GM23338 (cell line): Measurements from ENCODE around the gene TEKT5. TPM values are rescaled to one million over a fixed set of nuclear protein-coding genes. Genes with fewer than 3 reads are reported as not detected.

Source experiments
- ATAC-seq: fragments of 200-7000 bp; cut with Tn5 transposase; 3 replicates; pipeline ENCODE4 v1.9.1; 2020
- DNase-seq: peaks from one replicate; pipeline ENCODE4 v3.0.0-alpha.2; 2015; ENCODE audit warnings: low spot score
- H2AFZ ChIP-seq: fragments of 200-600 bp; sonication (generic); 2 replicates; pipeline ENCODE4 v1.8.0; 2016; ENCODE audit warnings: antibody characterized with exemption, mild to moderate bottlenecking, moderate library complexity
- H3F3A ChIP-seq: fragments of 200-600 bp; sonication (generic); replicated peaks from 2 replicates; pipeline ENCODE4 v1.8.0; 2017; ENCODE audit warnings: antibody characterized with exemption, mixed run types, low read depth
- H3K27ac ChIP-seq: fragments of 200-600 bp; sonication (generic); 2 replicates; pipeline ENCODE4 v1.6.1; 2016; ENCODE audit warnings: low read depth
- H3K27me3 ChIP-seq: fragments of 200-600 bp; sonication (generic); 2 replicates; pipeline ENCODE4 v1.8.0; 2016; ENCODE audit warnings: mild to moderate bottlenecking, mixed run types, moderate library complexity; ENCODE audit not compliant: insufficient read depth
- H3K36me3 ChIP-seq: fragments of 200-600 bp; sonication (generic); 2 replicates; pipeline ENCODE4 v1.8.0; 2016; ENCODE audit warnings: mild to moderate bottlenecking; ENCODE audit not compliant: insufficient read depth
- H3K4me1 ChIP-seq: fragments of 200-600 bp; sonication (generic); 2 replicates; pipeline ENCODE4 v1.8.0; 2016; ENCODE audit warnings: mild to moderate bottlenecking, moderate library complexity; ENCODE audit not compliant: insufficient read depth
- H3K4me2 ChIP-seq: fragments of 200-600 bp; sonication (generic); 2 replicates; pipeline ENCODE4 v1.7.1; 2017; ENCODE audit warnings: mixed run types
- H3K4me3 ChIP-seq: fragments of 200-600 bp; sonication (generic); 2 replicates; pipeline ENCODE4 v1.6.1; 2016; ENCODE audit warnings: mixed run types
- H3K79me2 ChIP-seq: fragments of 200-600 bp; sonication (generic); replicated peaks from 2 replicates; pipeline ENCODE4 v1.8.0; 2017; ENCODE audit warnings: mild to moderate bottlenecking; ENCODE audit not compliant: insufficient read depth
- H3K9me2 ChIP-seq: fragments of 200-600 bp; sonication (generic); 2 replicates; pipeline ENCODE4 v1.8.0; 2017; ENCODE audit not compliant: insufficient read depth
- H4K20me1 ChIP-seq: fragments of 200-600 bp; sonication (generic); replicated peaks from 2 replicates; pipeline ENCODE4 v1.8.0; 2017; ENCODE audit warnings: mild to moderate bottlenecking; ENCODE audit not compliant: insufficient read depth
- H3K27ac Mint-ChIP-seq: 2 replicates; pipeline ENCODE4 v1.8.0; 2020; ENCODE audit warnings: inconsistent platforms, mild to moderate bottlenecking, moderate library complexity, mixed read lengths
- H3K27me3 Mint-ChIP-seq: 3 replicates; pipeline ENCODE4 v1.8.0; 2022; ENCODE audit warnings: low read depth, mild to moderate bottlenecking, moderate library complexity, mixed read lengths, inconsistent platforms; ENCODE audit not compliant: insufficient read depth, poor library complexity
- H3K36me3 Mint-ChIP-seq: 3 replicates; pipeline ENCODE4 v1.8.0; 2021; ENCODE audit warnings: low read depth, mild to moderate bottlenecking, inconsistent platforms, moderate library complexity, mixed read lengths
- H3K4me1 Mint-ChIP-seq: 3 replicates; pipeline ENCODE4 v1.8.0; 2020; ENCODE audit warnings: mild to moderate bottlenecking, inconsistent platforms, mixed read lengths
- H3K4me3 Mint-ChIP-seq: 3 replicates; pipeline ENCODE4 v1.8.0; 2021; ENCODE audit warnings: moderate library complexity, mild to moderate bottlenecking, inconsistent platforms, mixed read lengths
- H3K9me3 Mint-ChIP-seq: 3 replicates; pipeline ENCODE4 v1.8.0; 2020; ENCODE audit warnings: moderate library complexity, mild to moderate bottlenecking, inconsistent platforms, mixed read lengths
- CREB1 ChIP-seq: fragments of 250-450 bp; sonication (Bioruptor Pico); IDR thresholded peaks from 2 replicates; pipeline ENCODE4 v1.5.0; 2020; ENCODE audit warnings: low read depth, mild to moderate bottlenecking, moderate library complexity
- EZH2 ChIP-seq: fragments of 200-600 bp; sonication (generic); IDR thresholded peaks from one replicate; pipeline ENCODE4 v1.8.0; 2017; ENCODE audit warnings: antibody characterized with exemption, mild to moderate bottlenecking, low read depth; ENCODE audit not compliant: unreplicated experiment
- EZH2phosphoT487 ChIP-seq: fragments of 200-600 bp; sonication (generic); IDR thresholded peaks from one replicate; pipeline ENCODE4 v1.8.1; 2018; ENCODE audit warnings: antibody characterized with exemption; ENCODE audit not compliant: unreplicated experiment
- JUNB ChIP-seq: IDR thresholded peaks from one replicate; pipeline ENCODE4 v1.6.1; 2016; ENCODE audit warnings: antibody characterized with exemption; ENCODE audit not compliant: unreplicated experiment
- NANOG ChIP-seq: IDR thresholded peaks from 2 replicates; pipeline ENCODE4 v1.6.1; 2016; ENCODE audit warnings: antibody characterized with exemption, borderline replicate concordance
- POLR2AphosphoS5 ChIP-seq: IDR thresholded peaks from 2 replicates; pipeline ENCODE4 v1.6.1; 2016; ENCODE audit warnings: antibody characterized with exemption, low read depth
- ZNF331 ChIP-seq: fragments of 250-450 bp; sonication (Bioruptor Pico); IDR thresholded peaks from 2 replicates; pipeline ENCODE4 v1.5.0; 2020; ENCODE audit warnings: low read depth, mild to moderate bottlenecking, moderate library complexity
- polyA plus RNA-seq: library from polyadenylated mRNA; unstranded; fragments of >200 nt; fragmentation: Nextera tagmentation; extraction: Ambion mirVana; gene quantifications from 2 replicates; pipeline ENCODE4 v1.2.1, GENCODE V29; 2016
- total RNA-seq: library from RNA; depleted of rRNA; stranded (reverse); fragments of >200 nt; shearing (Covaris generic); gene quantifications from 2 replicates; pipeline ENCODE4 v1.2.3, GENCODE V29; 2014
- TF ChIP-seq, protein P1 (sequence below): fragments of 250-450 bp; sonication (Bioruptor Pico); IDR thresholded peaks from 2 replicates; pipeline ENCODE4 v1.5.0; 2020; ENCODE audit warnings: mild to moderate bottlenecking, moderate library complexity
- TF ChIP-seq, protein P2 (sequence below), 2 experiments: fragments of 200-600 bp in 1 of 2; sonication (generic) in 1 of 2; conservative IDR thresholded peaks; 2 replicates each; pipeline versions ENCODE4 v1.5.1 to v1.6.1; 2016 to 2017; ENCODE audit warnings: antibody characterized with exemption in 2 of 2, low read depth in 2 of 2, mild to moderate bottlenecking in 2 of 2, moderate library complexity in 1 of 2
- TF ChIP-seq, protein P3 (sequence below): IDR thresholded peaks from one replicate; pipeline ENCODE4 v1.6.1; 2018; ENCODE audit warnings: antibody characterized with exemption; ENCODE audit not compliant: unreplicated experiment
- TF ChIP-seq, protein P4 (sequence below): IDR thresholded peaks from 2 replicates; pipeline ENCODE4 v1.6.1; 2016; ENCODE audit warnings: antibody characterized with exemption

The TEKT5 gene
- total and polyA plus RNA-seq, 2 experiments from 2014 or later, result 0.52 TPM; not detected in 1

DNA sequence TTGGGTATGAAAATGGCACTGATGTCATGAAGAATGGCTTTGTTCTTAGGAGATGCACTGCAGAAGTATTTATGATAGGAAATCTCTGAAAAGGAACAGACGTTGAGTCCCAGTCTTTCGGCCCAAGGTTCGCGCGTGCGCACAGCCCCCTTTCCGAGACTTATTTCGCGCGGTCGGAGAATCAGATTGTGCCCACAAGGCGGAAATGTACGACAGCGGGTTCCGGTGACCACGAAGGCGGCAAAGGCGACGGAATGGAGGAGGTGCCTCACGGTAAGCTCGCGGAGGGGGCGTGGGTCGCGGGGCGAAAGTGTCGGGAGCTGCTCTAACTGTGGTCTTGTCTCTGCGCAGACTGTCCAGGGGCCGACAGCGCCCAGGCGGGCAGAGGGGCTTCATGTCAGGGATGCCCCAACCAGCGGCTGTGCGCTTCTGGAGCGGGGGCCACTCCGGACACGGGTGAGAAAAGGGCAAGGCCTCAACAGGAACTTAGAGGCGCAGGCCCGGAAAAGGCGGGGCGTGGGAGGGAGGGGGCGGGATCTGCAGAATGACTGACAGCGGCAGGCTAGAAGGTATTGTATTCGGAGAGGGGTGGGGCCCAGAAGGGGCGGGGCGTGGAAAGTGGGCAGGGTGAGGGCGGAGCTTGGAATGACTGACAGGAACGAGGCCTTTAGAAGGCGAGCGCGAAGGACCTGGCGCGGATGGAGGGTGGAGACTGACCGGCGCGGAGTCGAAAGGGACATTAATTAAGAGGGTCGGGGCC, 49.1 kb upstream of the TEKT5 start, which contains the start of gene NUBP1:
Gene NUBP1 (plus strand): TSS at position 233 of the 760 bp plus-strand sequence. CDS start 22 bp downstream, at position 255.
- H3K27me3 Mint-ChIP-seq, result peaks cover 3% of the 10 kb centered on the region
- H3K4me1 ChIP-seq, result no peaks in the 10 kb centered on the region

More for the DNA sequence above, 49.1 kb upstream of the TEKT5 start, which contains the start of gene NUBP1:
- peak; percentile 88 for TF ChIP-seq POLR2AphosphoS5
- no peak for TF ChIP-seq CREB1 (CRISPR knock-in tag)
- no peak for TF ChIP-seq EZH2
- no peak for TF ChIP-seq EZH2phosphoT487
- TF ChIP-seq NANOG, result no peak
- TF ChIP-seq, protein P1, sequence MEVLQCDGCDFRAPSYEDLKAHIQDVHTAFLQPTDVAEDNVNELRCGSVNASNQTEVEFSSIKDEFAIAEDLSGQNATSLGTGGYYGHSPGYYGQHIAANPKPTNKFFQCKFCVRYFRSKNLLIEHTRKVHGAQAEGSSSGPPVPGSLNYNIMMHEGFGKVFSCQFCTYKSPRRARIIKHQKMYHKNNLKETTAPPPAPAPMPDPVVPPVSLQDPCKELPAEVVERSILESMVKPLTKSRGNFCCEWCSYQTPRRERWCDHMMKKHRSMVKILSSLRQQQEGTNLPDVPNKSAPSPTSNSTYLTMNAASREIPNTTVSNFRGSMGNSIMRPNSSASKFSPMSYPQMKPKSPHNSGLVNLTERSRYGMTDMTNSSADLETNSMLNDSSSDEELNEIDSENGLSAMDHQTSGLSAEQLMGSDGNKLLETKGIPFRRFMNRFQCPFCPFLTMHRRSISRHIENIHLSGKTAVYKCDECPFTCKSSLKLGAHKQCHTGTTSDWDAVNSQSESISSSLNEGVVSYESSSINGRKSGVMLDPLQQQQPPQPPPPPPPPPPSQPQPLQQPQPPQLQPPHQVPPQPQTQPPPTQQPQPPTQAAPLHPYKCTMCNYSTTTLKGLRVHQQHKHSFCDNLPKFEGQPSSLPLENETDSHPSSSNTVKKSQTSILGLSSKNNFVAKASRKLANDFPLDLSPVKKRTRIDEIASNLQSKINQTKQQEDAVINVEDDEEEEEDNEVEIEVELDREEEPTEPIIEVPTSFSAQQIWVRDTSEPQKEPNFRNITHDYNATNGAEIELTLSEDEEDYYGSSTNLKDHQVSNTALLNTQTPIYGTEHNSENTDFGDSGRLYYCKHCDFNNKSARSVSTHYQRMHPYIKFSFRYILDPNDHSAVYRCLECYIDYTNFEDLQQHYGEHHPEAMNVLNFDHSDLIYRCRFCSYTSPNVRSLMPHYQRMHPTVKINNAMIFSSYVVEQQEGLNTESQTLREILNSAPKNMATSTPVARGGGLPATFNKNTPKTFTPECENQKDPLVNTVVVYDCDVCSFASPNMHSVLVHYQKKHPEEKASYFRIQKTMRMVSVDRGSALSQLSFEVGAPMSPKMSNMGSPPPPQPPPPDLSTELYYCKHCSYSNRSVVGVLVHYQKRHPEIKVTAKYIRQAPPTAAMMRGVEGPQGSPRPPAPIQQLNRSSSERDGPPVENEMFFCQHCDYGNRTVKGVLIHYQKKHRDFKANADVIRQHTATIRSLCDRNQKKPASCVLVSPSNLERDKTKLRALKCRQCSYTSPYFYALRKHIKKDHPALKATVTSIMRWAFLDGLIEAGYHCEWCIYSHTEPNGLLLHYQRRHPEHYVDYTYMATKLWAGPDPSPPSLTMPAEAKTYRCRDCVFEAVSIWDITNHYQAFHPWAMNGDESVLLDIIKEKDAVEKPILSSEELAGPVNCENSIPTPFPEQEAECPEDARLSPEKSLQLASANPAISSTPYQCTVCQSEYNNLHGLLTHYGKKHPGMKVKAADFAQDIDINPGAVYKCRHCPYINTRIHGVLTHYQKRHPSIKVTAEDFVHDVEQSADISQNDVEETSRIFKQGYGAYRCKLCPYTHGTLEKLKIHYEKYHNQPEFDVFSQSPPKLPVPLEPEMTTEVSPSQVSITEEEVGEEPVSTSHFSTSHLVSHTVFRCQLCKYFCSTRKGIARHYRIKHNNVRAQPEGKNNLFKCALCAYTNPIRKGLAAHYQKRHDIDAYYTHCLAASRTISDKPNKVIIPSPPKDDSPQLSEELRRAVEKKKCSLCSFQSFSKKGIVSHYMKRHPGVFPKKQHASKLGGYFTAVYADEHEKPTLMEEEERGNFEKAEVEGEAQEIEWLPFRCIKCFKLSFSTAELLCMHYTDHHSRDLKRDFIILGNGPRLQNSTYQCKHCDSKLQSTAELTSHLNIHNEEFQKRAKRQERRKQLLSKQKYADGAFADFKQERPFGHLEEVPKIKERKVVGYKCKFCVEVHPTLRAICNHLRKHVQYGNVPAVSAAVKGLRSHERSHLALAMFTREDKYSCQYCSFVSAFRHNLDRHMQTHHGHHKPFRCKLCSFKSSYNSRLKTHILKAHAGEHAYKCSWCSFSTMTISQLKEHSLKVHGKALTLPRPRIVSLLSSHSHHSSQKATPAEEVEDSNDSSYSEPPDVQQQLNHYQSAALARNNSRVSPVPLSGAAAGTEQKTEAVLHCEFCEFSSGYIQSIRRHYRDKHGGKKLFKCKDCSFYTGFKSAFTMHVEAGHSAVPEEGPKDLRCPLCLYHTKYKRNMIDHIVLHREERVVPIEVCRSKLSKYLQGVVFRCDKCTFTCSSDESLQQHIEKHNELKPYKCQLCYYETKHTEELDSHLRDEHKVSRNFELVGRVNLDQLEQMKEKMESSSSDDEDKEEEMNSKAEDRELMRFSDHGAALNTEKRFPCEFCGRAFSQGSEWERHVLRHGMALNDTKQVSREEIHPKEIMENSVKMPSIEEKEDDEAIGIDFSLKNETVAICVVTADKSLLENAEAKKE, result no peak
- no peak for TF ChIP-seq JUNB
- TF ChIP-seq ZNF331 (CRISPR knock-in tag), result no peak
- TF ChIP-seq, protein P2, sequence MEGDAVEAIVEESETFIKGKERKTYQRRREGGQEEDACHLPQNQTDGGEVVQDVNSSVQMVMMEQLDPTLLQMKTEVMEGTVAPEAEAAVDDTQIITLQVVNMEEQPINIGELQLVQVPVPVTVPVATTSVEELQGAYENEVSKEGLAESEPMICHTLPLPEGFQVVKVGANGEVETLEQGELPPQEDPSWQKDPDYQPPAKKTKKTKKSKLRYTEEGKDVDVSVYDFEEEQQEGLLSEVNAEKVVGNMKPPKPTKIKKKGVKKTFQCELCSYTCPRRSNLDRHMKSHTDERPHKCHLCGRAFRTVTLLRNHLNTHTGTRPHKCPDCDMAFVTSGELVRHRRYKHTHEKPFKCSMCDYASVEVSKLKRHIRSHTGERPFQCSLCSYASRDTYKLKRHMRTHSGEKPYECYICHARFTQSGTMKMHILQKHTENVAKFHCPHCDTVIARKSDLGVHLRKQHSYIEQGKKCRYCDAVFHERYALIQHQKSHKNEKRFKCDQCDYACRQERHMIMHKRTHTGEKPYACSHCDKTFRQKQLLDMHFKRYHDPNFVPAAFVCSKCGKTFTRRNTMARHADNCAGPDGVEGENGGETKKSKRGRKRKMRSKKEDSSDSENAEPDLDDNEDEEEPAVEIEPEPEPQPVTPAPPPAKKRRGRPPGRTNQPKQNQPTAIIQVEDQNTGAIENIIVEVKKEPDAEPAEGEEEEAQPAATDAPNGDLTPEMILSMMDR (conservative IDR thresholded peaks at IDR 0.05; ENCODE audit: low read depth in 2 of 2), result no peak
- TF ChIP-seq, protein P3, sequence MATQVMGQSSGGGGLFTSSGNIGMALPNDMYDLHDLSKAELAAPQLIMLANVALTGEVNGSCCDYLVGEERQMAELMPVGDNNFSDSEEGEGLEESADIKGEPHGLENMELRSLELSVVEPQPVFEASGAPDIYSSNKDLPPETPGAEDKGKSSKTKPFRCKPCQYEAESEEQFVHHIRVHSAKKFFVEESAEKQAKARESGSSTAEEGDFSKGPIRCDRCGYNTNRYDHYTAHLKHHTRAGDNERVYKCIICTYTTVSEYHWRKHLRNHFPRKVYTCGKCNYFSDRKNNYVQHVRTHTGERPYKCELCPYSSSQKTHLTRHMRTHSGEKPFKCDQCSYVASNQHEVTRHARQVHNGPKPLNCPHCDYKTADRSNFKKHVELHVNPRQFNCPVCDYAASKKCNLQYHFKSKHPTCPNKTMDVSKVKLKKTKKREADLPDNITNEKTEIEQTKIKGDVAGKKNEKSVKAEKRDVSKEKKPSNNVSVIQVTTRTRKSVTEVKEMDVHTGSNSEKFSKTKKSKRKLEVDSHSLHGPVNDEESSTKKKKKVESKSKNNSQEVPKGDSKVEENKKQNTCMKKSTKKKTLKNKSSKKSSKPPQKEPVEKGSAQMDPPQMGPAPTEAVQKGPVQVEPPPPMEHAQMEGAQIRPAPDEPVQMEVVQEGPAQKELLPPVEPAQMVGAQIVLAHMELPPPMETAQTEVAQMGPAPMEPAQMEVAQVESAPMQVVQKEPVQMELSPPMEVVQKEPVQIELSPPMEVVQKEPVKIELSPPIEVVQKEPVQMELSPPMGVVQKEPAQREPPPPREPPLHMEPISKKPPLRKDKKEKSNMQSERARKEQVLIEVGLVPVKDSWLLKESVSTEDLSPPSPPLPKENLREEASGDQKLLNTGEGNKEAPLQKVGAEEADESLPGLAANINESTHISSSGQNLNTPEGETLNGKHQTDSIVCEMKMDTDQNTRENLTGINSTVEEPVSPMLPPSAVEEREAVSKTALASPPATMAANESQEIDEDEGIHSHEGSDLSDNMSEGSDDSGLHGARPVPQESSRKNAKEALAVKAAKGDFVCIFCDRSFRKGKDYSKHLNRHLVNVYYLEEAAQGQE, result no peak
- TF ChIP-seq, protein P4, sequence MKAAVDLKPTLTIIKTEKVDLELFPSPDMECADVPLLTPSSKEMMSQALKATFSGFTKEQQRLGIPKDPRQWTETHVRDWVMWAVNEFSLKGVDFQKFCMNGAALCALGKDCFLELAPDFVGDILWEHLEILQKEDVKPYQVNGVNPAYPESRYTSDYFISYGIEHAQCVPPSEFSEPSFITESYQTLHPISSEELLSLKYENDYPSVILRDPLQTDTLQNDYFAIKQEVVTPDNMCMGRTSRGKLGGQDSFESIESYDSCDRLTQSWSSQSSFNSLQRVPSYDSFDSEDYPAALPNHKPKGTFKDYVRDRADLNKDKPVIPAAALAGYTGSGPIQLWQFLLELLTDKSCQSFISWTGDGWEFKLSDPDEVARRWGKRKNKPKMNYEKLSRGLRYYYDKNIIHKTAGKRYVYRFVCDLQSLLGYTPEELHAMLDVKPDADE, result peak; percentile 75
- ATAC-seq (peak; percentile 94), DNase-seq (peak; percentile 97)
- Histone ChIP-seq H3K27me3 (no peaks in the 10 kb centered on the region), H3K4me2 (peak within 1 kb of the TSS; percentile 83), H4K20me1 (no peaks in the 10 kb centered on the region; the same call in 1 of the 2 replicates), H2AFZ (peak within 1 kb of the TSS; percentile 49), H3K27ac (peak within 1 kb of the TSS; percentile 82), H3K36me3 (no peaks in the 10 kb centered on the region), H3K79me2 (no peaks in the 10 kb centered on the region), H3F3A (no peaks in the 10 kb centered on the region), H3K4me3 (peak within 1 kb of the TSS; percentile 58), H3K9me2 (no peaks in the 10 kb centered on the region)
- H3K9me3 Mint-ChIP-seq, result no peaks in the 10 kb centered on the region
- peak within 1 kb of the TSS; percentile 95 for H3K4me3 Mint-ChIP-seq
- H3K36me3 Mint-ChIP-seq, result peaks cover 4% of the 10 kb centered on the region; the same call in 1 of the 3 replicates
- H3K27ac Mint-ChIP-seq, result peak within 1 kb of the TSS; percentile 99
- peaks cover 12% of the 10 kb centered on the region; the same call in 2 of the 3 replicates for H3K4me1 Mint-ChIP-seq
